ENCODE measurements around the gene SPI1.
"Not testable (repeated sequence)": the region's sequence is repeated elsewhere in the genome, so short reads cannot be mapped to it uniquely, and the experiment has no call there.

Gene SPI1

DNA sequence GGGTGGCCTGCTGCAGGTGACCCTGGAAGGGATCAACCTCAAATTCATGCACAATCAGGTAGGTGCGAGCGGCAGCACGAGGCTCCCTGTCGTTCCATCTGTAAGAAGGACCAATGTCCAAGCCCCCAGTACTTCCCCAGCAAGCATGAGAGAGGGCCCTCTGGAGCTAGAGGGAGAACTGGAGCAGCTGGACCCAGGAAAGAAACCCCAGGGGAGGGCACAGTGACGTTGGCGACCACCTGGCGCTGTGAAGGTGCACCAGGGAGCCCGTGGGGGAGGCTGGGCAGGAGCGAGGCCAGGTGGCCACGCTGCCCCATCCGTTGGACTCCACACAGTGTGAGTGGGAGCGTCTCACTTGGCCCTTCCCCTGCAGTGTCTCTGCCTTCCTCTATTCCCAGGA is 53.8 kb downstream of the SPI1 start:
- no peak for DNase-seq (ENCODE audit: low read depth)

DNA sequence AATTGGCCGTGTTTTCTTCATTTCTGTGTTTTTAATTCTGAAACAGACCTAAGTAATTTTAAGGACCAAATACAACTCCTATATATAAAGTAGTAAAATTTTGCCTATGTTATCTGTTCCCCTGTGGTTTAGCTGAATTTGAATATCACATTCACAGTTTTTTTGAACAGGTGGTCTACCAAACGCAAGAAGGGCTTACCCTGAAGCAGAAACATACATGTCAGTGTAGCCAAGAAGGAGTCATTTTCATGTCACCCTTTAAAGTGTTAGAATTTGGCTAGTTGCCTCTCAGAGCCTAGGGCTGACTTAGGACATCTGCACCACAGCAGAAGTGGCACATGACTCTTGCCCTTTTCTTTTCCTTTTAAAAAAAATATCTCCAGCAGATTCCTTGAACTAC is 60.2 kb downstream of the SPI1 start:
- DNase-seq (ENCODE audit: low read depth) = no peak

DNA sequence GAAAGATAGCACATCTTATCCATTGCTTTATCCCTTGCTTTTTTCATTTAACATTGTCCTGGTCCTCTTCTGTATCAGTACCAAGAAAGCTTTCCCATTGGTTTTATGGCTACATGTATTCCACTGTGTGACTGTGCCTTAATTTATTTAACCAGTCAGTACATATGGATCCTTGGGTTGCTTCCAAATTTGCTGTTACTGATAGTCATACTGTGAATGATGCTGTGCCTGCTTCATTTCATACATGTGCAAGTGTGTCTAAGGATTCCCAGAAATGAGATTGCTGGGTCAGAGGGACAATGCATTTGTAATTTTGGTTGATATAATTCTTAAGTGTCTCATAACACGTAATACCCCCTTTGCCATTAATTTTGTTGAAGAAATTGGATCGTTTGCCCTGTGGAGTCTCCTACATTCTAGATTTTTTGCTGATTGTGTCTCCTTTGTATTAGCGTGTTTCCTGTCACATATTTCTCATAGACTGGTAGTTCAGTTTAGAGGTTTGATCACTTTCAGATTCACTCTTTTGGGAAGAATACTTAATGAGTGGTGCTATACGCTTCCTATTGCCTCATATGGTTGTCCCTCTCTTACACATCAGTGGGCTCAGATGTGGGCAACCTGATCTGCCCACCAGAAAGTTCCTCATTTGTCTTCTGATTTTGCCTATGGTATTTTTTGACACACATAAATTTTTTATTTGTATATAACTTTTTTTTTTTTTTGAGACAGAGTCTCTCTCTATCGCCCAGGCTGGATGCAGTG is 61.1 kb downstream of the SPI1 start:
- no peak for DNase-seq (ENCODE audit: low read depth)

DNA sequence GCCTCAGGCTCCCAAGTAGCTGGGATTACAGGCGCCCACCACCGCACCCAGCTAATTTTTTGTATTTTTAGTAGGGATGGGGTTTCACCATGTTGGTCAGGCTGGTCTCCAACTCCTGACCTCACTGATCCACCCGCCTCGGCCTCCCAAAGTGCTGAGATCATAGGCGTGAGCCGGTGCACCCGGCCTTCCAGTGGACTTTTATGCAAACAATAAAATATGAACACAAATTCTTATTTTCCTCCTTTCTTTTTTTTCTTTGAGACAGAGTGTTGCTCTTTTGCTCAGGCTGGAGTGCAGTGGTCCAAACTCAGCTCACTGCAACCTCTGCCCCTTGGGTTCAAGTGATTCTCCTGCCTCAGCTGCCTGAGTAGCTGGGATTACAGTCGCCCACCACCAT is 61.8 kb downstream of the SPI1 start:
- not testable (repeated sequence) for DNase-seq (ENCODE audit: low read depth)

DNA sequence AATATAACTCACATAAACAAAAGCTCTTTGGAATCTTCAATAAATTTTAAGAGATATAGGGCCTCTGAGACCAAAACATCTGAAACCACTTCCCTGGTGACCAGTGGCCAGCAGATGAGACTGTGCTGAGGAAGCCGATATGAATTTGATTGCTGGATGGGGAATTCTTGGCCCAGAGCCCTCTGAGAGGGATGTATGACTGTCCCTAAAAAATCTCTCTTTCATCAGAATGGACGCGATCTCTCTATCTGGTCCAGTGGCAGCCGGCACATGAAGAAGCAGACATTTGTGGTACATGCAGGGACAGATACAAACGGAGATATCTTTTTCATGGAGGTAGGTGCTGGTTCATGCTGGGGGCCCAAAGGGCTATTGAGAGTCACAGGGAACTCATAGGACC is 63.4 kb downstream of the SPI1 start:
- no peak for DNase-seq (ENCODE audit: low read depth)

DNA sequence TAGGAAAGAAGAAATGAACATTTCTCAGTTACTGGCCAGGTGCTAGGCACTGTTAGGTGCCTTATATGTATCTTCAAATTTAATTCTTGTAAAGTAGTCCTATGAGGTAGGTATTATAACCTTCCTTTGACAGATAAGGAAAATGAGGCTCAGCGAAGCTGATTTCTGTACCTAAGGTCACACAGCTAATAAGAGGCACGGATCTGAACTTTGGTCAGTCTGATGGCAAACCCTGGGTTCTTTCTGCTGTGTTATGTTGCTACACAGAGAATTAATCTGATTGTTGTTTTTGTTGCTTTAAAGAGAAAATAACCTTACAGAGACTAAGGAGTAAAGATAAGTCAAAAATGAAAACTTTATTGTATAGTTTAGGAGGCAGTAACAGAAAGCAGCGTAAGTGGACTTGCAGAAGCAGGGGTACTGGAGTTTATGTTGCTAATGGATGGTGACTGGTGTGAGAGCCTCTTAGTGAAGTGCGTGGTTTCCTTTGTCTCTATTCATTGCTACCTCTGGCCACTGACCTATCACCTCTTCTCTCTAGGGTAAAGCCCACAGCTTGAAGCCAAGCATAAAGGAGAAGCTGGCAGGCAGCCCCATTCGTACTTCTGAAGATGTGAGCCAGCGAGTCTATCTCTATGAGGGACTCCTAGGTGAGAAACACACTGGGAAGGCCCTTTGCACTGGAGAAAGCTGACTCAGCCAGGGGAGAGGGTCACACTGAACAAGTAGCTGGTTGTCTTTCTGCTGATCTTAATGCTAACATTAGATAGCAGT is 70.1 kb downstream of the SPI1 start:
- DNase-seq (ENCODE audit: low read depth) = no peak

DNA sequence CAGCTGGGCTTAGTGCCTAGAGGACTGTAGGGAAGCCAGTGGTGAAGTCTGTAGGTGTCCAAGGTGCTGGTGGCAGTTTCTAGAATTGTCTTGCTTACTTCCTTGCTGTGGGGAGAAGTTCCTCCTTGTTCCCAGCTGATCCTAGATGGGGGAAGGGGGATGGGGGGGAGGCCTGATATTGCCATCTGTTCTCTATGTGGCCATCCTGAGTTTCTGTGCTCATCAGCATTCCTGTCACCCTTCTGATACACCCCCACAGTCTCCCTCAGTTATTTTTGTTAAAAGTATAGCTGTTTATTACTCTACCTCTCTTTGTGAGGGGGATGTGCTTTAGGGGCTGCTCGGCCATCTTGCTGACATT is 71.9 kb downstream of the SPI1 start:
- DNase-seq (ENCODE audit: low read depth) = no peak

DNA sequence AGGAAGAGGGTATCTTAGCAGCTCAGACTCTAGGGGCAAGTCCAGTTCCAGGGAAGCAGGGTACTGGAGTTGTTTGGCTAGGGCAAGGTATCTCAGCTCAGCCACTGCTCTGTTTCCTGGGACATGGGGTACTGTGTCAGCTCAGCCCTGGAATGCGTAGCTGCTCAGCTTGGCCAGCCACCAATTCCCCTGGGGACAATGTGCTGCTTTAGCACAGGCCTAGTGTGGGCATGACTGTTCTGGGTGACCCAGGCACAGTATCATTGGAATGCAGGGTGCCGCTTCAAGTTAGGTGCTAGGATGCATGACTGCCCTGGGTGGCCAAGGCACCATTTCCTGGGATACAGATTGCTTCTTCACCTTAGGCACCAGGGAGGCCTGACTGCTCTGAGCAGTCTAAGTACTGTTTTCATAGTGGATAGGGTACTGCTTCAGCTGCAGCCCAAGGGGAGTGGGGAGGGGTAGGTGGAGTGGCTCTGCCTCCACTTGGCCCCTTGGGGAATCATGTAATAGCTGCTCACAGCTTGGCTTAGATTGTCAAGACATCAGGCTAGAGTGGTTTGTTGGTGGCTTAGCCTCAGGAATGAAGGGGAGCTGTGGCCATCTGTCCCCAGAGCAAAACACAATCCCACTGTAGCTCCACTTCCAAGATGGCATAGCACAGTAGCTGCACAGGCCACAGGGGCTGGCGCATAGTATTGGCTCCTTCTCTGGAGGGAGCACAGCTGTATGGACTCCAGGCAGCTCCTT is 72.4 kb downstream of the SPI1 start:
- DNase-seq (ENCODE audit: low read depth) = no peak
